ENCODE data around the gene CNTLN.

The CNTLN gene

GRCh38 chr9:17535176-17535575 is 400.3 kb downstream of the CNTLN start:
- H3K9ac ChIP-seq (ENCODE audit: low read depth, low read length) = no peak overlapping the region
- no peak overlapping the region for H3K4me3 ChIP-seq (ENCODE audit: low read depth, low read length)
- H3K27ac ChIP-seq (ENCODE audit: low read depth, low read length) = no peak overlapping the region
- peaks cover 11% of the 10 kb centered on the region for H3K9me3 ChIP-seq (ENCODE audit: control insufficient read depth, insufficient read depth, low read length)
- H3K4me1 ChIP-seq (ENCODE audit: control insufficient read depth, insufficient read depth, low read length) = peaks cover 2% of the 10 kb centered on the region; the same call in 1 of the 2 replicates
- no peaks in the 10 kb centered on the region for H3K27me3 ChIP-seq (ENCODE audit: control insufficient read depth, insufficient read depth, low read length)
- no peaks in the 10 kb centered on the region for H3K36me3 ChIP-seq (ENCODE audit: control insufficient read depth, insufficient read depth, low read length)

- Histone ChIP-seq H3K9me3 (ENCODE audit: control insufficient read depth, insufficient read depth, low read length) (peaks cover 11% of the 10 kb centered on the region), H3K27me3 (ENCODE audit: control insufficient read depth, insufficient read depth, low read length) (no peaks in the 10 kb centered on the region), H3K4me3 (ENCODE audit: low read depth, low read length) (no peak overlapping the region), H3K36me3 (ENCODE audit: control insufficient read depth, insufficient read depth, low read length) (no peaks in the 10 kb centered on the region), H3K4me1 (ENCODE audit: control insufficient read depth, insufficient read depth, low read length) (peaks cover 2% of the 10 kb centered on the region; the same call in 1 of the 2 replicates), H3K9ac (ENCODE audit: low read depth, low read length) (no peak overlapping the region), H3K27ac (ENCODE audit: low read depth, low read length) (no peak overlapping the region)
These were observed 401.2 kb downstream of the CNTLN start for GRCh38 chr9:17536027-17536426.

- no peak overlapping the region for H3K4me3 ChIP-seq (ENCODE audit: low read depth, low read length)
These were observed 416.2 kb downstream of the CNTLN start for GRCh38 chr9:17551023-17551422.

More at GRCh38 chr9:17551023-17551422, 416.2 kb downstream of the CNTLN start:
- Histone ChIP-seq H3K36me3 (ENCODE audit: control insufficient read depth, insufficient read depth, low read length) (no peaks in the 10 kb centered on the region), H3K27me3 (ENCODE audit: control insufficient read depth, insufficient read depth, low read length) (no peaks in the 10 kb centered on the region), H3K27ac (ENCODE audit: low read depth, low read length) (no peak overlapping the region), H3K4me1 (ENCODE audit: control insufficient read depth, insufficient read depth, low read length) (no peaks in the 10 kb centered on the region), H3K9ac (ENCODE audit: low read depth, low read length) (no peak overlapping the region), H3K9me3 (ENCODE audit: control insufficient read depth, insufficient read depth, low read length) (no peaks in the 10 kb centered on the region)
